ENCODE data around the gene DTNB.

DTNB gene

DNA sequence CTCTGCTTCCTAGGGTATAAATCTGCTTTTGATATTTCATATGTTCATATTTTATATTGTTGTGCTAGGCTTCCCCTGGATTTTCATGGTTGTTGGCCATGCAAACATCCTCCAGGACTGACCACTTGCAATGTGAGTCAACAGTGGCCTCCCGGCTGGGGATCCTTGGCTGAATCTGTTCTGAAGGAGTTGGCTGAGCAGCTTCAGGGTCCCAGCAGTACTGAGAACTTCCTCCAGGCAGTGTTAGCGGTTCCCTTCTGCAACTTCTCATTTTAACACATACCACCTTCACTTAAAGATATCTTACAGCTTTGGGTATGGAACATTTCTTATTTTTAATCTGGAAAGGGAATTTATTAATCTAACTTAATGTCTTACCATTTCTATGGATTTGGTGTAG lies 122.1 kb downstream of the DTNB start:
- TF ChIP-seq ZBTB7A (IDR thresholded peaks at IDR 0.05; ENCODE audit: low read depth) (no peak), CEBPB (IDR thresholded peaks at IDR 0.05) (no peak), FOXM1 (IDR thresholded peaks at IDR 0.05; ENCODE audit: borderline replicate concordance, low read depth) (no peak), CREB1 (IDR thresholded peaks at IDR 0.05; ENCODE audit: low read depth) (no peak), TEAD4 (IDR thresholded peaks at IDR 0.05) (no peak), NFIC (IDR thresholded peaks at IDR 0.05) (no peak), EP300 (IDR thresholded peaks at IDR 0.05; ENCODE audit: borderline replicate concordance) (no peak), TAF1 (IDR thresholded peaks at IDR 0.05; ENCODE audit: low read depth) (no peak), YY1 (IDR thresholded peaks at IDR 0.05; ENCODE audit: low read depth) (no peak), RAD21 (IDR thresholded peaks at IDR 0.05; ENCODE audit: low read depth) (no peak)
- TF ChIP-seq, protein P1, sequence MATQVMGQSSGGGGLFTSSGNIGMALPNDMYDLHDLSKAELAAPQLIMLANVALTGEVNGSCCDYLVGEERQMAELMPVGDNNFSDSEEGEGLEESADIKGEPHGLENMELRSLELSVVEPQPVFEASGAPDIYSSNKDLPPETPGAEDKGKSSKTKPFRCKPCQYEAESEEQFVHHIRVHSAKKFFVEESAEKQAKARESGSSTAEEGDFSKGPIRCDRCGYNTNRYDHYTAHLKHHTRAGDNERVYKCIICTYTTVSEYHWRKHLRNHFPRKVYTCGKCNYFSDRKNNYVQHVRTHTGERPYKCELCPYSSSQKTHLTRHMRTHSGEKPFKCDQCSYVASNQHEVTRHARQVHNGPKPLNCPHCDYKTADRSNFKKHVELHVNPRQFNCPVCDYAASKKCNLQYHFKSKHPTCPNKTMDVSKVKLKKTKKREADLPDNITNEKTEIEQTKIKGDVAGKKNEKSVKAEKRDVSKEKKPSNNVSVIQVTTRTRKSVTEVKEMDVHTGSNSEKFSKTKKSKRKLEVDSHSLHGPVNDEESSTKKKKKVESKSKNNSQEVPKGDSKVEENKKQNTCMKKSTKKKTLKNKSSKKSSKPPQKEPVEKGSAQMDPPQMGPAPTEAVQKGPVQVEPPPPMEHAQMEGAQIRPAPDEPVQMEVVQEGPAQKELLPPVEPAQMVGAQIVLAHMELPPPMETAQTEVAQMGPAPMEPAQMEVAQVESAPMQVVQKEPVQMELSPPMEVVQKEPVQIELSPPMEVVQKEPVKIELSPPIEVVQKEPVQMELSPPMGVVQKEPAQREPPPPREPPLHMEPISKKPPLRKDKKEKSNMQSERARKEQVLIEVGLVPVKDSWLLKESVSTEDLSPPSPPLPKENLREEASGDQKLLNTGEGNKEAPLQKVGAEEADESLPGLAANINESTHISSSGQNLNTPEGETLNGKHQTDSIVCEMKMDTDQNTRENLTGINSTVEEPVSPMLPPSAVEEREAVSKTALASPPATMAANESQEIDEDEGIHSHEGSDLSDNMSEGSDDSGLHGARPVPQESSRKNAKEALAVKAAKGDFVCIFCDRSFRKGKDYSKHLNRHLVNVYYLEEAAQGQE (IDR thresholded peaks at IDR 0.05; ENCODE audit: low read depth) = no peak
- TF ChIP-seq, protein P2, sequence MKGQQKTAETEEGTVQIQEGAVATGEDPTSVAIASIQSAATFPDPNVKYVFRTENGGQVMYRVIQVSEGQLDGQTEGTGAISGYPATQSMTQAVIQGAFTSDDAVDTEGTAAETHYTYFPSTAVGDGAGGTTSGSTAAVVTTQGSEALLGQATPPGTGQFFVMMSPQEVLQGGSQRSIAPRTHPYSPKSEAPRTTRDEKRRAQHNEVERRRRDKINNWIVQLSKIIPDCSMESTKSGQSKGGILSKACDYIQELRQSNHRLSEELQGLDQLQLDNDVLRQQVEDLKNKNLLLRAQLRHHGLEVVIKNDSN (IDR thresholded peaks at IDR 0.05) = no peak
- TF ChIP-seq, protein P3, sequence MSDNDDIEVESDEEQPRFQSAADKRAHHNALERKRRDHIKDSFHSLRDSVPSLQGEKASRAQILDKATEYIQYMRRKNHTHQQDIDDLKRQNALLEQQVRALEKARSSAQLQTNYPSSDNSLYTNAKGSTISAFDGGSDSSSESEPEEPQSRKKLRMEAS (IDR thresholded peaks at IDR 0.05) = no peak

GRCh38 chr2:25548601-25549000 lies 124.8 kb downstream of the DTNB start:
- TF ChIP-seq EP300 (IDR thresholded peaks at IDR 0.05; ENCODE audit: borderline replicate concordance) (no peak), TEAD4 (IDR thresholded peaks at IDR 0.05) (no peak), CREB1 (IDR thresholded peaks at IDR 0.05; ENCODE audit: low read depth) (no peak), NFIC (IDR thresholded peaks at IDR 0.05) (no peak), TCF12 (IDR thresholded peaks at IDR 0.05; ENCODE audit: low read depth) (no peak), CEBPB (IDR thresholded peaks at IDR 0.05) (no peak), ZBTB7A (IDR thresholded peaks at IDR 0.05; ENCODE audit: low read depth) (no peak), FOXM1 (IDR thresholded peaks at IDR 0.05; ENCODE audit: borderline replicate concordance, low read depth) (no peak), RAD21 (IDR thresholded peaks at IDR 0.05; ENCODE audit: low read depth) (no peak), EGR1 (IDR thresholded peaks at IDR 0.05) (no peak)
- TF ChIP-seq, protein P1 (IDR thresholded peaks at IDR 0.05; ENCODE audit: low read depth) = no peak
- TF ChIP-seq, protein P2 (IDR thresholded peaks at IDR 0.05) = no peak
- TF ChIP-seq, protein P3 (IDR thresholded peaks at IDR 0.05) = no peak

DNA sequence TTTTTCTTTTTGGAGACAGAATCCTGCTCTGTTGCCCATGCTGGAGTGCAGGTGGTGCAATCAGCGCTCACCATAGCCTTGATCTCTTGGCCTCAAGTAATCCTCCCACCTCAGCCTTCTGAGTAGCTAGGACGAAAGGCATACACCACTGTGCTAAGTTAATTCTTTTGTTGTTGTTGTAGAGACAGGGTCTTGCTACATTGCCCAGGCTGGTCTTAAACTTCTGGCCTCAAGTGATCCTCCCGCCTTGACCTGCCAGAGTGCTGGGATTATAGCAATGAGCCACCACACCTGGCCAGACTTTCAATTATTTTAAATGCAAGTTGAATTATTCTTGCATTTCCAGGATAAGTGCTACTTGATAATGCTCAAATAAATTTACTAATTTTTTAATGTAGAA lies 126.5 kb downstream of the DTNB start:
- TF ChIP-seq ZBTB7A (IDR thresholded peaks at IDR 0.05; ENCODE audit: low read depth) = no peak
- no peak for TF ChIP-seq EP300 (IDR thresholded peaks at IDR 0.05; ENCODE audit: borderline replicate concordance)
- TF ChIP-seq EGR1 (IDR thresholded peaks at IDR 0.05) = no peak
- no peak for TF ChIP-seq CEBPB (IDR thresholded peaks at IDR 0.05)
- TF ChIP-seq, protein P3 (IDR thresholded peaks at IDR 0.05) = no peak
- TF ChIP-seq RAD21 (IDR thresholded peaks at IDR 0.05; ENCODE audit: low read depth) = no peak

DNA sequence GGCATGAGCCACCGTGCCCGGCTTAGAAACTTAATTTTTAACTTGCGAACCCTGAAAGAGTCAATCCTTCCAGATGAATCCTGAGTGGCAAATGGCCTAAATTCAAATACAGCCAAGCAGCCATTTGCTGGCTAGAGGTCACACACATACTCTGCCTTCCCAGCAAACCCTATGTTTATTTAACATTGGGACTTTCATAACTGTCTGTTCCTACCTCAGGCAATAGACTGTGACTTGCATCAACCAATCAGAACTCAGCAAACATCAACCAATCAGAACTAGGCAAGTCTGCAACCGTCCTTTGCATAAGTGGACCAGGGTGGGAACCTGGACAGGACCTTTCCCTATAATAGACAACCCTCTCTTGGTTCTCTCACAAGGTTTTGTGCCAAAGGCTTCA lies 127.5 kb downstream of the DTNB start:
- no peak for TF ChIP-seq FOXM1 (IDR thresholded peaks at IDR 0.05; ENCODE audit: borderline replicate concordance, low read depth)
- TF ChIP-seq RAD21 (IDR thresholded peaks at IDR 0.05; ENCODE audit: low read depth) = no peak
- no peak for TF ChIP-seq CREB1 (IDR thresholded peaks at IDR 0.05; ENCODE audit: low read depth)

GRCh38 chr2:25544445-25544844 lies 128.9 kb downstream of the DTNB start:
- TF ChIP-seq EP300 (IDR thresholded peaks at IDR 0.05; ENCODE audit: borderline replicate concordance) (no peak), TEAD4 (IDR thresholded peaks at IDR 0.05) (no peak), TAF1 (IDR thresholded peaks at IDR 0.05; ENCODE audit: low read depth) (no peak), CEBPB (IDR thresholded peaks at IDR 0.05) (no peak), EGR1 (IDR thresholded peaks at IDR 0.05) (no peak), RAD21 (IDR thresholded peaks at IDR 0.05; ENCODE audit: low read depth) (no peak), FOXM1 (IDR thresholded peaks at IDR 0.05; ENCODE audit: borderline replicate concordance, low read depth) (no peak), NFIC (IDR thresholded peaks at IDR 0.05) (no peak), CREB1 (IDR thresholded peaks at IDR 0.05; ENCODE audit: low read depth) (no peak), YY1 (IDR thresholded peaks at IDR 0.05; ENCODE audit: low read depth) (no peak), TCF12 (IDR thresholded peaks at IDR 0.05; ENCODE audit: low read depth) (no peak), ZBTB7A (IDR thresholded peaks at IDR 0.05; ENCODE audit: low read depth) (no peak)
- TF ChIP-seq, protein P3 (IDR thresholded peaks at IDR 0.05) = no peak
- TF ChIP-seq, protein P2 (IDR thresholded peaks at IDR 0.05) = no peak
- TF ChIP-seq, protein P1 (IDR thresholded peaks at IDR 0.05; ENCODE audit: low read depth) = no peak
